Measurements from ENCODE around the gene CUEDC1. TPM values are rescaled to one million over a fixed set of nuclear protein-coding genes. Genes with fewer than 3 reads are reported as not detected.

CUEDC1 gene
- total and polyA plus RNA-seq, 2 of the 4 experiments (the other 2 are of a cell fraction), result 4.1 to 21.2 TPM

- Histone ChIP-seq H3K27me3 (ENCODE audit: control insufficient read depth, insufficient read depth, low read length) (no peaks in the 10 kb centered on the region), H3K56ac (ENCODE audit: extremely low read depth, insufficient read depth, low read length) (no peak overlapping the region), H4K20me1 (ENCODE audit: insufficient read depth, low read length) (no peaks in the 10 kb centered on the region), H3K4me3 (ENCODE audit: insufficient read depth, low read depth, low read length) (no peak overlapping the region), H2AFZ (replicated peaks; ENCODE audit: low read length, poor library complexity) (no peak overlapping the region), H4K91ac (ENCODE audit: insufficient read depth, low read depth, low read length) (no peak overlapping the region), H3K9me1 (ENCODE audit: insufficient read depth, low read length) (no peaks in the 10 kb centered on the region; the same call in 1 of the 2 replicates), H3K36me3 (ENCODE audit: control insufficient read depth, insufficient read depth, low read length) (no peaks in the 10 kb centered on the region), H3K4me1 (ENCODE audit: control insufficient read depth, insufficient read depth, low read length) (no peaks in the 10 kb centered on the region), H3K18ac (ENCODE audit: low read depth, low read length) (no peak overlapping the region), H3K14ac (replicated peaks; ENCODE audit: low read depth, low read length) (no peak overlapping the region), H4K8ac (ENCODE audit: low read depth in 2 of 2, low read length in 2 of 2) (no peak overlapping the region), H2BK20ac (ENCODE audit: low read depth, low read length) (no peak overlapping the region), H2BK120ac (ENCODE audit: low read depth, low read length) (no peak overlapping the region), H3K79me1 (ENCODE audit: low read depth in 1 of 2, low read length in 2 of 2) (no peaks in the 10 kb centered on the region), H2AK5ac (ENCODE audit: low read depth, low read length) (no peak overlapping the region), H3K4me2 (ENCODE audit: low read depth, low read length) (no peak overlapping the region), H3K27ac (ENCODE audit: insufficient read depth, low read length) (no peak overlapping the region), H2BK5ac (ENCODE audit: low read depth, low read length, poor library complexity, severe bottlenecking) (no peak overlapping the region), H3K9me3 (ENCODE audit: control insufficient read depth, insufficient read depth, low read length) (no peaks in the 10 kb centered on the region), H3K9ac (ENCODE audit: low read depth, low read length) (no peak overlapping the region), H3K4ac (ENCODE audit: low read depth, low read length) (no peak overlapping the region), H2BK15ac (ENCODE audit: low read depth, low read length) (no peak overlapping the region), H3K23ac (ENCODE audit: low read depth, low read length) (no peak overlapping the region), H4K5ac (ENCODE audit: low read depth, low read length) (no peak overlapping the region), H2AK9ac (replicated peaks; ENCODE audit: low read depth, low read length, poor library complexity) (no peak overlapping the region)
- no peak for TF ChIP-seq MAZ (IDR thresholded peaks at IDR 0.05; ENCODE audit: borderline replicate concordance, low read depth, low read length)
- no peak for TF ChIP-seq FOS (IDR thresholded peaks at IDR 0.05; ENCODE audit: low read depth, low read length)
- TF ChIP-seq POLR2A (IDR thresholded peaks at IDR 0.05; ENCODE audit: low read depth, low read length), result no peak
- no peak for TF ChIP-seq BHLHE40 (IDR thresholded peaks at IDR 0.05; ENCODE audit: low read depth, low read length)
- no peak for TF ChIP-seq RAD21 (IDR thresholded peaks at IDR 0.05; ENCODE audit: low read length)
- TF ChIP-seq RFX5 (IDR thresholded peaks at IDR 0.05; ENCODE audit: low read depth, low read length), result no peak
- no peak for TF ChIP-seq SMC3 (IDR thresholded peaks at IDR 0.05; ENCODE audit: low read depth, low read length)
- no peak for TF ChIP-seq MXI1 (IDR thresholded peaks at IDR 0.05; ENCODE audit: borderline replicate concordance, low read depth, low read length)
- TF ChIP-seq CEBPB (IDR thresholded peaks at IDR 0.05; ENCODE audit: low read depth, low read length), result no peak
- TF ChIP-seq RCOR1 (IDR thresholded peaks at IDR 0.05; ENCODE audit: insufficient replicate concordance, low read length), result no peak
- no peak for TF ChIP-seq NFE2L2 (IDR thresholded peaks at IDR 0.05; ENCODE audit: low read depth, low read length)
- TF ChIP-seq, protein P1, sequence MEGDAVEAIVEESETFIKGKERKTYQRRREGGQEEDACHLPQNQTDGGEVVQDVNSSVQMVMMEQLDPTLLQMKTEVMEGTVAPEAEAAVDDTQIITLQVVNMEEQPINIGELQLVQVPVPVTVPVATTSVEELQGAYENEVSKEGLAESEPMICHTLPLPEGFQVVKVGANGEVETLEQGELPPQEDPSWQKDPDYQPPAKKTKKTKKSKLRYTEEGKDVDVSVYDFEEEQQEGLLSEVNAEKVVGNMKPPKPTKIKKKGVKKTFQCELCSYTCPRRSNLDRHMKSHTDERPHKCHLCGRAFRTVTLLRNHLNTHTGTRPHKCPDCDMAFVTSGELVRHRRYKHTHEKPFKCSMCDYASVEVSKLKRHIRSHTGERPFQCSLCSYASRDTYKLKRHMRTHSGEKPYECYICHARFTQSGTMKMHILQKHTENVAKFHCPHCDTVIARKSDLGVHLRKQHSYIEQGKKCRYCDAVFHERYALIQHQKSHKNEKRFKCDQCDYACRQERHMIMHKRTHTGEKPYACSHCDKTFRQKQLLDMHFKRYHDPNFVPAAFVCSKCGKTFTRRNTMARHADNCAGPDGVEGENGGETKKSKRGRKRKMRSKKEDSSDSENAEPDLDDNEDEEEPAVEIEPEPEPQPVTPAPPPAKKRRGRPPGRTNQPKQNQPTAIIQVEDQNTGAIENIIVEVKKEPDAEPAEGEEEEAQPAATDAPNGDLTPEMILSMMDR (conservative IDR thresholded peaks at IDR 0.05; ENCODE audit: low read depth, low read length), result no peak
- TF ChIP-seq MAFK (IDR thresholded peaks at IDR 0.05; ENCODE audit: low read depth, low read length), result no peak
- no peak for TF ChIP-seq USF2 (IDR thresholded peaks at IDR 0.05; ENCODE audit: low read depth, low read length)
- no peak for TF ChIP-seq CHD1 (IDR thresholded peaks at IDR 0.05; ENCODE audit: low read depth, low read length)
- WGBS, 2 experiments (ENCODE audit: extremely low coverage in 2 of 2, insufficient read length in 1 of 2), result 76% methylated on average over 3 of the region's 8 CpGs; no CpG with 5 or more reads in 1 of the 2 experiments
- BruUV-seq (replicated peaks), result no TSS peak
- dilution Hi-C loops (cut with HindIII; ENCODE audit: low sequenced_read_pairs, unreplicated experiment) (no loop called here), in situ Hi-C loops (cut with MboI; ENCODE audit: low sequenced_read_pairs) (no loop called here), intact Hi-C loops (cut with micrococcal nuclease) (no loop called here)
- DNase-seq (no peak), ATAC-seq (ENCODE audit: low read depth) (no peak)
- ChIA-PET CTCF (no interaction called here), POLR2A (ENCODE audit: unreplicated experiment) (no interaction called here)
Measured at GRCh38 chr17:57962279-57963148, 7.3 kb upstream of the CUEDC1 start.

All from IMR-90 (cell line).